HG03135 (cell line): ENCODE measurements around the gene WBP2.
A peak's percentile ranks its signal among the peaks of the same experiment; 100 is the strongest.
"Not testable (repeated sequence)": the region's sequence is repeated elsewhere in the genome, so short reads cannot be mapped to it uniquely, and the experiment has no call there.

ENCODE experiments used
- ATAC-seq: cut with Tn5 transposase; IDR thresholded peaks from one replicate; pipeline ENCODE4 v1.9.1; 2021; ENCODE audit warnings: mild to moderate bottlenecking, moderate library complexity; ENCODE audit not compliant: unreplicated experiment

Gene WBP2

DNA sequence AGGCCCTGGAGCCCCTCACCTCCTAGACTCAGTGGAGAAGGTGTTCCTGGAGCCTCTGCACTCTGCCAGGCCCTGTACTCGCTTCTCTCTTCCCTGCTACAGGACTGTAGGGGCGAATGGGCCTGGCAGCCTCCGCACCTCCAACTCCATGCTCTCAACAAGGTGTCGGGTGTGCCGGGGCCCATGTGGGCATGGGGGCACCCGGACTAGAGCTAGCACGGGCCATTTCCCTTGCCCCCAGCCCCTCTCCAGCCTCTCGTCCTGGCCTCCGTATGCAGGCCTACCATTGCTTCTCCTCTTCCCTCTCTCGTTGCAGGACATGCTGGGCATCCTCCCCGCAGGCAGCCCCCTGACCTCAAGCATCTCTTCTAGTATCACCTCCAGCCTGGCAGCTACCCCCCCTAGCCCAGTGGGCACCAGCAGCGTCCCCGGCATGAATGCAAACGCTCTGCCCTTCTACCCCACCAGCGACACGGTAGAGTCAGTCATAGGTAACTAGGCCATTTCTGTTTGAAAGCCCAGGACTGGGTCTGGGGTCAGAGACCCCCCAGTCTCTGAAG, 36.7 kb downstream of the WBP2 start:
- ATAC-seq = no peak

DNA sequence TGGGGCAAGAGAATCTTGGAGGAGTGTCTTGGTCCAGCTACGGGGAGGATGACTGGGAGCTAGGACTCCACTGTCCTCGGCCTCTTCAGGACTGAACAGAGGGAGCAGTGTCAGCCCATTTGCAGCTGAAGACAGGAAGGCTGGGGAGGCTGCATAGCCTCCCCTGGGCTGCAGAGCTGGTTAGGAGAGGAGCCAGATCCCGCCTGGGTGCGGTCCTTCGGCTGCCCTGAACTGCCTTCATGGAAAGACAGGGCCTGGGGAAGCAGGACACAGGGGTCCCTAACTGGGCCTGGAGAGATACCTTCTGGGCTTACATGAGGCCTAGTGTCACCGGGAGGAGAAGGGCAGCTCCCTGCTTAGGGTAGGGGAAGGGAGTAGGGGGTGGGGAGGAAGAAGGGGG, 37.6 kb downstream of the WBP2 start:
- ATAC-seq = no peak

DNA sequence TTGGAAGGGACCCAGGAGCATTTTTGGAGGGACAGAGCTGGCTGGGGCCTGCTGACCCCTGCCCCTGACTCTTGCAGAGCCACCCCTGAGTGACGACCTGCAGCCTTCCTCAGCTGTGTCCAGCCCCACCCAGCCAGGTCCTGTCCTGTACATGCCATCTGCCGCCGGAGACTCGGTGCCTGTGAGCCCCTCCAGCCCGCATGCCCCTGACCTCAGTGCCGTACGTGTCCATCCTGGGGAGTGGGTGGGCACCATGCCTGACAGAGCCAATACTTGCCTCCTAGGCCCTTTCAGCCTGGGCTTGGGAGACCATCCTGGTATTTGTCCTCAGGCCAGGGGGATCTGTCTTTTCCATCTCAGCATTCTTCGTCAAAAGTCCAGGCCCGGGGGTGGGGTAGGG, 38.4 kb downstream of the WBP2 start:
- no peak for ATAC-seq

DNA sequence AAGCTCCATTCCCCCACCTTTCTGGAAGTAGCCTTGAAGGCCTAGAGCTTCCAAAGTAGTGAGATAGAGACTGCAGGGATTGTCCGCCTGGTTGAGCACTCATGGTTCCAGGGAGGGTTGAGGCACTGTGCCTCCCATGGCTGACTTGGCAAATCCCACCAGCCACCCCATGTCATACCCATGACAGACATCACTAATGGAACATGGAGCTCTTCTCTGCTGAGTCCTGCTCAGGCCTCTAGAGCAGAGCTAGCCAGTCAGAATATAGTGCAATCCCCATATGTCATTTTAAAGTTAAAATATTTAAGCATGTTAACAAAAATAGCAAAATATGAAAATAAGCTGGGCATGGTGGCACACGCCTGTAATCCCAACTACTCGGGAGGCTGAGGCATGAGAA, 39.7 kb downstream of the WBP2 start:
- no peak for ATAC-seq

GRCh38 chr17:75814900-75815373, 40.2 kb downstream of the WBP2 start:
- no peak for ATAC-seq

GRCh38 chr17:75814021-75814395, 41.1 kb downstream of the WBP2 start:
- ATAC-seq = no peak

DNA sequence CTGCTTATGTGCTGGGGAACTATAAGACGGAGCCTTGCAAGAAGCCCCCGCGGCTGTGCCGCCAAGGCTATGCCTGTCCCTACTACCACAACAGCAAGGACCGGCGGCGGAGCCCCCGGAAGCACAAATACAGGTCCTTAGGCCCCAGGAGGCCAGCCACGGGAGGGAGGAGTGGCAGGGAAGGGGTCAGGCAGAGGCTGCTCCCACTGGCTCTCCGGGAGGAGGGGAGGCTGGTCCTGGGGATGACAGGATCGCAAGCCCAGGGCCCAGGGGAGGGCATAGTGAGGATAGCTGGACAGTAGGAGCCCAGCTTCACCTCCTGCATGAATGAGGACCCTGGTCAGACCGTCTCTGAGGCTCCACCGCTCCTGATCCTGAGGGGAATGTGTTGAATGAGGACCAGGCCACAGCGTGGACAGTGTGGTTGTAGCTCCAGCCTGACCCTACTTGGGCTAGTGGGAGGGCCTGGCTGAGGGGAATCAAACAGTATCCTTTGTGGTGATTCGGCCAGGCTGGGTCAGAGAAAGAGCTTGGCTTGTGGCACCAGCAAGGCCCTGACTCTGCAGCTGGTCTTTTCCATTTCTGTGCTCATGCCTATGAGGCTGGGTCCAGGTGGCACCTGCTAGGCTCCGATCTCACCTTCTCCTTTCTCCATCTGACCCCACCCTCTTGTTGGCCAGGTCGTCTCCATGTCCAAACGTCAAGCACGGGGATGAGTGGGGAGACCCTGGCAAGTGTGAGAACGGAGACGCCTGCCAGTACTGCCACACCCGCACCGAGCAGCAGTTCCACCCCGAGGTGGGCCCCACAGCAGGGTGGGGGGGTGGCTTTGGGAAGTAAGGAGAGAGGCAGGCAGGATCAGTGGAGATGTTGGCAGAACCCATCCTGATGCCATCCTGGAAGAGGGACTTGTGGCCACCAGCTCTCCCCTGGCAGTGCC, 41.8 kb downstream of the WBP2 start:
- ATAC-seq = no peak

DNA sequence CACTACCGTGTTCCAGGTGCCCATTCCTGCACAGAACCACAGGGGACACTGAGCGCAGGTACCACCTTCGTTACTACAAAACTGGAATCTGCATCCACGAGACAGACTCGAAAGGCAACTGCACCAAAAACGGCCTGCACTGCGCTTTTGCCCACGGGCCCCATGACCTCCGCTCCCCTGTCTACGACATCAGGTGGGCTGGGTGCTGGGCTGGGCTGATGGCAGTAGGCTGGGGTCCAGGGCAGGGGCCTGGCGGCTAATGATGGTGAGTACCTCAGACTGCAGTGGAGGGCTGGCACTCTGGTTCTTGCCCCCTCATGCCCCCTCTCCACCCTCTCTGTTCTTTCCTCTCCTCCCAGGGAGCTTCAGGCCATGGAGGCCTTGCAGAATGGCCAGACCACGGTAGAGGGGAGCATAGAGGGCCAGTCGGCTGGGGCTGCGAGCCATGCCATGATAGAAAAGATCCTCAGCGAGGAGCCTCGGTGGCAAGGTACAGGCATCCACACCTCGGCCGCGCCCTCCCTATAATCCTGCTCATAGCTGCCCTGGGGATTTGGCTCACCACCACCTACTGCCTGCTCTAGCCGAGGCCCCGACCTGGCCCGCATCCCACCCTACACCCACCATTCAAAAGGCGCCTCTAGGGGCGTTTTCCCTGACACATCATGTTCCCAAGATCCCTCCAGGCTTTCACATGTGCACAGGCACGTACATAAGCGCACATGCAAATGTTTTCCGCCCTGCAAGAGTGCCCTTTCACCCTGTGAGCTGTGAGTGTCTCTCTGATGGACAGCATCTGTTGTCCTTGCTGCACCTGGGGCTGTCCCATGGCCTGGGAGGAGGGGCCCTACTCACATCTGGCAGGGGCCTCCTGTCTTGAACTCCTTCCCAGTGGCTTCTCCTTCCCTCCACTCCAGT, 42.8 kb downstream of the WBP2 start:
- no peak for ATAC-seq

- ATAC-seq = no peak
Observed at GRCh38 chr17:75811174-75811573, 44.0 kb downstream of the WBP2 start.

DNA sequence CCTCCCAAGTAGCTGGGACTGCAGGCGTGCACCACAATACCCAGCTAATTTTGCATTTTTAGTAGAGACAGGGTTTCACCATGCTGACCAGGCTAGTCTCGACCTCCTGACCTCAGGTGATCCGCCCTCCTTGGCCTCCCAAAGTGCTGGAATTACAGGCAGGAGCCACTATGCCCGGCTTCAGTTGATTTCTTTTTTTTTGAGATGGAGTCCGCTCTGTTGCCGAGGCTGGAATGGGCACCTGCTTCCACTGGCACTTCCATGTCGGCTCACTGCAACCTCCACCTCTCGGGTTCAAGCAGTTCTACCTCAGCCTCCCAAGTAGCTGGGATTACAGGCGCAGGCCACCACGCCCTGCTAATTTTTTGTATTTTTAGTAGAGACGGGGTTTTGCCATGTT, 44.4 kb downstream of the WBP2 start:
- ATAC-seq = not testable (repeated sequence)

DNA sequence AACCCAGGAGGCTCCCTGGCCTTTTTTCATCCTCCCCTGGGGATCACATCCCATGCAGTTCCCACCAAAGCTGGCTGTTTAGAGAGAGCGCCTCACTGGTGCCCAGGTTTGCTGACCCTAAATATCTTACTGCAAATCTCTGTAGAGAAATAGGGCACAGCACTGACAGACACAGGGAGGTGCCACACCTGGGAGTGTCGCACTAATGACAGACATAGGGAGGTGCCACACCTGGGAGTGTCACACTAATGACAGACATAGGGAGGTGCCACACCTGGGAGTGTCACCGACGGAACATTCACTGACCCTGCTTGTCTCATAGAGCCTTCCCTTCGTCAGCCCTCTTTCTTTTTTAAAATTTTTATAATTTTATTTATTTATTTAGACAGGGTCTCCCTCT, 44.9 kb downstream of the WBP2 start:
- no peak for ATAC-seq

DNA sequence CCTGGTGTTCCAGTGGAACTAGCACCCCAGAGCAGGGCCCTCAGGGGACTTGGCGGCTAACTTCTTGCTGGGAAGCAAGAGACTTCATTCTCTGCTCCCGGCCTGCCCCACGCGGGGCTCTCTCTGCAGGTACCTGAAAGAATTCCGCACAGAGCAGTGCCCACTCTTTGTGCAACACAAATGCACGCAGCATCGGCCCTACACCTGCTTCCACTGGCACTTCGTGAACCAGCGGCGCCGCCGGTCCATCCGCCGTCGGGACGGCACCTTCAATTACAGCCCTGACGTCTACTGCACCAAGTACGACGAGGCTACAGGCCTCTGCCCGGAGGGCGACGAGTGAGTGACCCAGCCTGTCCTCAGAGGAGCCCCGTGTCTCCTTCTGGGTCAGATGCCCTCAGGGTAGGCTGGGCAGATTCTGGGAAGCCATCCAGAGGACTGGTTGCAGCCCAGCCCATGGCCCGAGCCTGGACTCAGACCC, 45.5 kb downstream of the WBP2 start:
- no peak for ATAC-seq

DNA sequence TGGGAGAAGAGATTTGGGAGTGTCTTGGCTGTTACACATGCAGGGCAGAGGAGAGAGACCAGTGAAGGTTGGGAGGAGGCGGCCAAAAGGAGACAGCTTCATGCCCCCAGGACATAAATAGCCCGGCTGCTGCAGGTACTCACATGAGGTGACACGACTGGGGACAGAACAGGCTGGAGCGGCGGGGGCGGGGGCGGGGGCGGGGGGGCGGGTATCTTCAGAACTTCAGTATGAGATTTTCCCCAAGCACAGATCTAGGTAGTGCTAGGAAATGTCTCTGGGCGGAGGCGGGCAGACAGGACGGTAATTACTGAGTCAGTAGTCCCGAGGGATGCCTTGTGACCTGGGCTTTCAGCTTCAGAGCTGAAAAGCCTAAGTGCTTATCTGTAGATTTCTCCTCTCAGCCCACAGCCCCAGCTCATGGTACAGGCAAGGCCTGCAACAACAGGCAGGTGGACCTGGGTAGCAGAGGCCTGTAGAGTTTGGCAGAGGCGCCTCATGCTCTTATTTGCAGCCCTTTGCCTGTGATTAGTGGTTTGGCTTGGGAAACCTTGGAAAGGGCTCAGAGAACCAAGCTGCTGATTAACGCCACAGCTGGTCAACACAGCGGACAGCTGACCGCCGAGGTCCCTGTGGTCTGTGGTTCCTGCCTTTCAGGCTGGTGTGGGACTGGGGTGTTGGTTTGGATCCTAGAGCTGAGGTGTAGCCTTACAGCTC, 46.1 kb downstream of the WBP2 start:
- ATAC-seq = peak; percentile 61

- no peak for ATAC-seq
Observed at GRCh38 chr17:75808549-75808904, 46.6 kb downstream of the WBP2 start.

DNA sequence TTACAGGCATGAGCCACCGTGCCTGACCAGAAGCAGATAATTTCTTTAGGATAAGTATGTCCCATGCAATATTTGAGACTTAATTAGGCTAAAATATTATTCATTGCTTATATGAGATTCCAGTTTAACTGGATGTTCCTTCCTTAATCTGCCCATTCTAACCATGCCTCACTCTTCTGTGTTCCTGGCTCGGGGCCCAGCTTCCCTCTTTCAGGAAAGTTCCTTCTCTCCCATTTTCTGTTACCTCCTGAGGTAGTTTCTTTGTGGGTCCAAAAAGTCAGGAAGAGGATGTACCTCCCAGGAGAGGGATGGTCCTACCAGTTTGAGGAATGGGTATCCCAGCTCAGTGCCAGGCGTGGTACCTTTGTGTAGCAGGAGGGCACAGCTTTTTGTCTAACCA, 47.3 kb downstream of the WBP2 start:
- no peak for ATAC-seq

DNA sequence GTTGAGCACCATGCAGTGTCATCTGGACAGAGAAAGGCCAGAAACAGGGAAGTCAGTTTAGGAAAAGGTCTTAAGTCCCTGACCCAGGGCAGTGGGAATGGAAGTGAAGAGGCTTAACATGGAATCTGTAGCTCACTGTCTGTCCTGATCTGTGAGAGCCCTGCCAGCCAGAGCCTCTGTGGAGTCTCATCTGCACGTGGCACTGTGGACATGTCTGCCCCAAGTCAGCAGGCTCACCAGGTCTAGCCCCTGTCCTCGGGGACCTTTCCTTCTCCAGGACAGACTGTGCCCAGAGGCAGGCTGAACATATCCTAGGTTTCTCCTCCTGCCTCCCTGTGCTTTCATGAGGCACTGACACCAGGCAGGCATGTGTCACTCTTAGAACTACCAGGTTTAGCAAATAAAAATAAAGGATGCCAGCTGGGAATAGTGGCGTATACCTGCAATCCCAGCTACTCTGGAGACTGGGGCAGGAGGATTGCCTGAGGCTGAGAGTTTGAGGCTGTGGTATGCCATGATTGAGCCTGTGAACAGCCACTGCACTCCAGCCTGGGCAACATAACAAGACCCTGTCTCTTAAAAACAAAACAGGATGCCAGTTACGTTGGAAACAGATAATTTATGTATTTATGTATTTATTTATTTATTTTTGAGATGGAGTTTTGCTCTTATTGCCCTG, 48.2 kb downstream of the WBP2 start:
- ATAC-seq = no peak

- ATAC-seq = no peak
Observed at GRCh38 chr17:75803883-75804282, 51.3 kb downstream of the WBP2 start.

DNA sequence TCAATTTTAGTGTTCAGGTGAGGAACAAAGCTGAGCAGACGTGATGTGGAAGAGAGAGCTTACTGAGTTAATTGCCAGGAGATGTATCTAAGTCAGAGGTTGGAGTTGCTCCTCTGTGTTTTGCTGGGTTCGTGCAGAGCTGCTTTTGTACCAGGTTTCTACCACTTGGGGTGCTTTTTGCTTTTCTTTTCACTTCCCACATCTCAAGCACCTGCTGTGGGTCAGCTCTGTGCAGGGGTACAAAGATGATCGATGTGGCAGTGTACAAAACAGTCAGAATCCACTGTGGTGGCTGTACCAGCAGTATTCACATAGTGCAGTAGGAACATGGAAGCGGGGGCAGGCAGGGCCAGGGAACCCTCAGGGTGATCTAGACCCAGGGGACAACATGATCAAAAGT, 55.7 kb downstream of the WBP2 start:
- ATAC-seq = no peak

- no peak for ATAC-seq
Observed at GRCh38 chr17:75795820-75796607, 59.1 kb downstream of the WBP2 start.
